Measurements from ENCODE around the gene ASPDH. TPM values are rescaled to one million over a fixed set of nuclear protein-coding genes. Genes with fewer than 3 reads are reported as not detected.

ASPDH gene
- polyA plus RNA-seq (2012; ENCODE audit: insufficient read length, low read depth) = 1.5 TPM

- TF ChIP-seq TAF1 (IDR thresholded peaks at IDR 0.05; ENCODE audit: borderline replicate concordance, insufficient read depth, low read length) (no peak), FOXP2 (optimal IDR thresholded peaks at IDR 0.05; ENCODE audit: borderline replicate concordance, extremely low read depth, extremely low read length, insufficient read depth) (no peak), SIN3A (IDR thresholded peaks at IDR 0.05; ENCODE audit: borderline replicate concordance, insufficient read depth, low read length) (no peak), POLR2AphosphoS5 (IDR thresholded peaks at IDR 0.05; ENCODE audit: low read depth, low read length) (no peak)
- TF ChIP-seq, protein P1, sequence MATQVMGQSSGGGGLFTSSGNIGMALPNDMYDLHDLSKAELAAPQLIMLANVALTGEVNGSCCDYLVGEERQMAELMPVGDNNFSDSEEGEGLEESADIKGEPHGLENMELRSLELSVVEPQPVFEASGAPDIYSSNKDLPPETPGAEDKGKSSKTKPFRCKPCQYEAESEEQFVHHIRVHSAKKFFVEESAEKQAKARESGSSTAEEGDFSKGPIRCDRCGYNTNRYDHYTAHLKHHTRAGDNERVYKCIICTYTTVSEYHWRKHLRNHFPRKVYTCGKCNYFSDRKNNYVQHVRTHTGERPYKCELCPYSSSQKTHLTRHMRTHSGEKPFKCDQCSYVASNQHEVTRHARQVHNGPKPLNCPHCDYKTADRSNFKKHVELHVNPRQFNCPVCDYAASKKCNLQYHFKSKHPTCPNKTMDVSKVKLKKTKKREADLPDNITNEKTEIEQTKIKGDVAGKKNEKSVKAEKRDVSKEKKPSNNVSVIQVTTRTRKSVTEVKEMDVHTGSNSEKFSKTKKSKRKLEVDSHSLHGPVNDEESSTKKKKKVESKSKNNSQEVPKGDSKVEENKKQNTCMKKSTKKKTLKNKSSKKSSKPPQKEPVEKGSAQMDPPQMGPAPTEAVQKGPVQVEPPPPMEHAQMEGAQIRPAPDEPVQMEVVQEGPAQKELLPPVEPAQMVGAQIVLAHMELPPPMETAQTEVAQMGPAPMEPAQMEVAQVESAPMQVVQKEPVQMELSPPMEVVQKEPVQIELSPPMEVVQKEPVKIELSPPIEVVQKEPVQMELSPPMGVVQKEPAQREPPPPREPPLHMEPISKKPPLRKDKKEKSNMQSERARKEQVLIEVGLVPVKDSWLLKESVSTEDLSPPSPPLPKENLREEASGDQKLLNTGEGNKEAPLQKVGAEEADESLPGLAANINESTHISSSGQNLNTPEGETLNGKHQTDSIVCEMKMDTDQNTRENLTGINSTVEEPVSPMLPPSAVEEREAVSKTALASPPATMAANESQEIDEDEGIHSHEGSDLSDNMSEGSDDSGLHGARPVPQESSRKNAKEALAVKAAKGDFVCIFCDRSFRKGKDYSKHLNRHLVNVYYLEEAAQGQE (IDR thresholded peaks at IDR 0.05; ENCODE audit: insufficient read depth in 1 of 2, low read depth in 2 of 2, low read length in 2 of 2) = no peak
Observed at GRCh38 chr19:50513746-50514345, at the start of gene ASPDH. ASPDH (minus strand) TSS chr19:50513913; CDS start chr19:50513823, 90 bp downstream.

GRCh38 chr19:50562996-50563395 lies 49.3 kb upstream of the ASPDH start:
- no peak for TF ChIP-seq POLR2AphosphoS5 (IDR thresholded peaks at IDR 0.05; ENCODE audit: low read depth, low read length)
- TF ChIP-seq, protein P1 (IDR thresholded peaks at IDR 0.05; ENCODE audit: insufficient read depth in 1 of 2, low read depth in 2 of 2, low read length in 2 of 2) = no peak
- no peak for TF ChIP-seq FOXP2 (optimal IDR thresholded peaks at IDR 0.05; ENCODE audit: borderline replicate concordance, extremely low read depth, extremely low read length, insufficient read depth)
- TF ChIP-seq TAF1 (IDR thresholded peaks at IDR 0.05; ENCODE audit: borderline replicate concordance, insufficient read depth, low read length) = no peak
- TF ChIP-seq SIN3A (IDR thresholded peaks at IDR 0.05; ENCODE audit: borderline replicate concordance, insufficient read depth, low read length) = no peak

DNA sequence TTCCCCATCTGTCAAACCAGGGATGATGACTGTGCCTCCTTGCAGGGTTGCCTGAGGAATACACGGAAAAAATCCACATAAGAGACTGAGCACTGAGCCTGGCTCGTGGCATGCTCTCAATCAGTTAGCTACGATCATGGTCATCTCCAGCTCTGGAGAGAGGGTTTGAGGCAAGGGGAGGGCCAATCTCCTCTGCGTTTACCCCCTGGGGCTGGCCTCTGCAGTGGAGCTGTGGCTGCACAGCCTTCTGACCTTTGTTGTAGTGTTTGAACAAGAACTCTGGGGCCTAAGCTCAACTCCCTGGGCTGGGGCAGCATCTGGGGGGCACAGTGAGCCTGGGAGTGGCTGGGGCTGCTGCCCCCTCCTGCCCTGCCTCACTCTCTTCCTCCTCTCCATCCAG lies 48.6 kb upstream of the ASPDH start:
- TF ChIP-seq SIN3A (IDR thresholded peaks at IDR 0.05; ENCODE audit: borderline replicate concordance, insufficient read depth, low read length) (no peak), FOXP2 (optimal IDR thresholded peaks at IDR 0.05; ENCODE audit: borderline replicate concordance, extremely low read depth, extremely low read length, insufficient read depth) (no peak), TAF1 (IDR thresholded peaks at IDR 0.05; ENCODE audit: borderline replicate concordance, insufficient read depth, low read length) (no peak), POLR2AphosphoS5 (IDR thresholded peaks at IDR 0.05; ENCODE audit: low read depth, low read length) (no peak)
- TF ChIP-seq, protein P1 (IDR thresholded peaks at IDR 0.05; ENCODE audit: insufficient read depth in 1 of 2, low read depth in 2 of 2, low read length in 2 of 2) = no peak

DNA sequence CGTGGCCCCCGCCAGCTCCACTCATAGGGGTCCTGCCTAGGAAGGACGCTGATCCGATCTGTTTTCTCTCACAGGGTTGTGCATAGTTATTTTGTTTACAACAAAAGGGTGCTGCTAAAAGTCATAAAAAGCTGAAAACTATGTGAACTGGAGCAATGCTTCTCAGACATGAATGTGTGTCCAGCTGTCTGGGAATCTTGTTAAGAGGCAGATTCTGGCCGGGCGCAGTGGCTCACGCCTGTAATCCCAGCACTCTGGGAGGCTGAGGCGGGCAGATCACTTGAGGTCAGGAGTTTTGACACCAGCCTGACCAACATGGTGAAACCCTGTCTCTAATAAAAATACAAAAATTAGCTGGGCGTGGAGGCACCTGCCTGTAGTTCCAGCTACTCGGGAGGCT lies 45.9 kb upstream of the ASPDH start:
- TF ChIP-seq, protein P1 (IDR thresholded peaks at IDR 0.05; ENCODE audit: insufficient read depth in 1 of 2, low read depth in 2 of 2, low read length in 2 of 2) = no peak

- TF ChIP-seq FOXP2 (optimal IDR thresholded peaks at IDR 0.05; ENCODE audit: borderline replicate concordance, extremely low read depth, extremely low read length, insufficient read depth) = no peak
- TF ChIP-seq SIN3A (IDR thresholded peaks at IDR 0.05; ENCODE audit: borderline replicate concordance, insufficient read depth, low read length) = no peak
- TF ChIP-seq TAF1 (IDR thresholded peaks at IDR 0.05; ENCODE audit: borderline replicate concordance, insufficient read depth, low read length) = no peak
Observed at GRCh38 chr19:50558449-50558848, 44.7 kb upstream of the ASPDH start.
